H9 (cell line): ENCODE measurements around the gene NAGK. TPM values are rescaled to one million over a fixed set of nuclear protein-coding genes. Genes with fewer than 3 reads are reported as not detected.
A peak's percentile ranks its signal among the peaks of the same experiment; 100 is the strongest.

Source experiments
- DNase-seq: peaks from one replicate; pipeline ENCODE4 v3.0.0-alpha.2; 2017
- H2AFZ ChIP-seq: one replicate; pipeline ENCODE4 v1.6.1; 2013; ENCODE audit warnings: mild to moderate bottlenecking, low read length, control low read depth, moderate library complexity
- H2AK5ac ChIP-seq: 2 replicates; pipeline ENCODE4 v1.6.1; 2013; ENCODE audit warnings: low read length, control low read depth, mixed read lengths; ENCODE audit not compliant: insufficient read length
- H2BK120ac ChIP-seq: one replicate; pipeline ENCODE4 v1.6.1; 2013; ENCODE audit warnings: low read depth, mild to moderate bottlenecking, low read length, control low read depth, inconsistent platforms; ENCODE audit not compliant: poor library complexity, severe bottlenecking
- H2BK12ac ChIP-seq: 2 replicates; pipeline ENCODE4 v1.6.1; 2013; ENCODE audit warnings: low read length, control low read depth, mixed read lengths, low read depth; ENCODE audit not compliant: insufficient read length
- H2BK15ac ChIP-seq: 2 replicates; pipeline ENCODE4 v1.6.1; 2013; ENCODE audit warnings: low read depth, low read length, control low read depth
- H2BK20ac ChIP-seq: one replicate; pipeline ENCODE4 v1.6.1; 2013; ENCODE audit warnings: low read depth, mild to moderate bottlenecking, low read length, control low read depth, inconsistent platforms; ENCODE audit not compliant: poor library complexity, severe bottlenecking
- H2BK5ac ChIP-seq: 2 replicates; pipeline ENCODE4 v1.6.1; 2013; ENCODE audit warnings: low read length, control low read depth, mixed read lengths; ENCODE audit not compliant: insufficient read length
- H3K14ac ChIP-seq: 2 replicates; pipeline ENCODE4 v1.6.1; 2013; ENCODE audit warnings: low read length, control low read depth; ENCODE audit not compliant: insufficient read depth
- H3K18ac ChIP-seq: 2 replicates; pipeline ENCODE4 v1.6.1; 2013; ENCODE audit warnings: low read depth, mild to moderate bottlenecking, mixed read lengths, low read length, control low read depth; ENCODE audit not compliant: insufficient read length
- H3K23ac ChIP-seq: 2 replicates; pipeline ENCODE4 v1.6.1; 2013; ENCODE audit warnings: low read length, control low read depth, mixed read lengths, low read depth; ENCODE audit not compliant: insufficient read length
- H3K23me2 ChIP-seq: 2 replicates; pipeline ENCODE4 v1.6.1; 2013; ENCODE audit warnings: low read depth, mild to moderate bottlenecking, mixed read lengths, low read length, control low read depth; ENCODE audit not compliant: insufficient read length, poor library complexity, severe bottlenecking
- H3K27ac ChIP-seq: 2 replicates; pipeline ENCODE4 v1.5.1; 2013; ENCODE audit warnings: low read length, control low read depth, mixed read lengths, low read depth; ENCODE audit not compliant: insufficient read length
- H3K27me3 ChIP-seq: 2 replicates; pipeline ENCODE4 v1.6.1; 2013; ENCODE audit warnings: low read length, control low read depth, inconsistent platforms; ENCODE audit not compliant: insufficient read depth
- H3K4ac ChIP-seq: 2 replicates; pipeline ENCODE4 v1.6.1; 2013; ENCODE audit warnings: low read depth, mild to moderate bottlenecking, control low read depth, inconsistent platforms, low read length, moderate library complexity
- H3K4me1 ChIP-seq: 2 replicates; pipeline ENCODE4 v1.6.1; 2013; ENCODE audit warnings: low read length, control low read depth, inconsistent platforms; ENCODE audit not compliant: insufficient read depth
- H3K4me2 ChIP-seq: 2 replicates; pipeline ENCODE4 v1.6.1; 2013; ENCODE audit warnings: low read length, control low read depth, mixed read lengths; ENCODE audit not compliant: insufficient read length, insufficient read depth
- H3K56ac ChIP-seq: 2 replicates; pipeline ENCODE4 v1.6.1; 2013; ENCODE audit warnings: low read depth, mild to moderate bottlenecking, mixed read lengths, low read length, control low read depth; ENCODE audit not compliant: insufficient read length
- H3K79me1 ChIP-seq: 2 replicates; pipeline ENCODE4 v1.6.1; 2013; ENCODE audit warnings: low read depth, mild to moderate bottlenecking, moderate library complexity, low read length, control low read depth, inconsistent platforms; ENCODE audit not compliant: insufficient read depth, poor library complexity, severe bottlenecking
- H3K79me2 ChIP-seq: 2 replicates; pipeline ENCODE4 v1.6.1; 2013; ENCODE audit warnings: low read length, control low read depth, inconsistent platforms; ENCODE audit not compliant: insufficient read depth
- H3K9ac ChIP-seq: 2 replicates; pipeline ENCODE4 v1.6.1; 2013; ENCODE audit warnings: low read length, control low read depth, mixed read lengths; ENCODE audit not compliant: insufficient read length; ENCODE audit errors: extremely low read depth
- H3K9me3 ChIP-seq: one replicate; pipeline ENCODE4 v1.6.1; 2013; ENCODE audit warnings: low read depth, low read length, inconsistent platforms; ENCODE audit not compliant: control insufficient read depth
- H3T11ph ChIP-seq: one replicate; pipeline ENCODE4 v1.6.1; 2013; ENCODE audit warnings: mild to moderate bottlenecking, low read length, control low read depth, inconsistent platforms
- H4K20me1 ChIP-seq: one replicate; pipeline ENCODE4 v1.6.1; 2013; ENCODE audit not compliant: control insufficient read depth, insufficient read length, insufficient read depth
- H4K5ac ChIP-seq: 2 replicates; pipeline ENCODE4 v1.6.1; 2013; ENCODE audit warnings: low read depth, mild to moderate bottlenecking, mixed read lengths, low read length, control low read depth; ENCODE audit not compliant: insufficient read length
- H4K8ac ChIP-seq: replicated peaks from 2 replicates; pipeline ENCODE4 v1.6.1; 2013; ENCODE audit warnings: low read length, control low read depth, mixed read lengths, low read depth; ENCODE audit not compliant: insufficient read length
- H4K91ac ChIP-seq: 2 replicates; pipeline ENCODE4 v1.6.1; 2013; ENCODE audit warnings: low read depth, mild to moderate bottlenecking, moderate library complexity, mixed read lengths, low read length, control low read depth; ENCODE audit not compliant: insufficient read length
- H3K27ac Mint-ChIP-seq, 3 experiments: 2 replicates in 2 of 3; 3 replicates in 1 of 3; pipeline ENCODE4 v1.8.0; 2020 to 2021; ENCODE audit warnings: mixed read lengths in 3 of 3, mild to moderate bottlenecking in 1 of 3, moderate library complexity in 1 of 3
- H3K27me3 Mint-ChIP-seq: 2 replicates; pipeline ENCODE4 v1.8.0; 2021; ENCODE audit warnings: low read depth, mild to moderate bottlenecking, moderate library complexity, mixed read lengths
- H3K36me3 Mint-ChIP-seq, 3 experiments: 2 replicates in 2 of 3; 3 replicates in 1 of 3; pipeline ENCODE4 v1.8.0; 2020 to 2021; ENCODE audit warnings: low read depth in 3 of 3, mixed read lengths in 3 of 3; ENCODE audit not compliant: insufficient read depth in 1 of 3
- H3K4me1 Mint-ChIP-seq, 2 experiments: 2 replicates each; pipeline ENCODE4 v1.8.0; 2020; ENCODE audit warnings: mixed read lengths in 2 of 2
- H3K4me3 Mint-ChIP-seq, 2 experiments: 2 replicates in 1 of 2; 3 replicates in 1 of 2; pipeline ENCODE4 v1.8.0; 2020 to 2021; ENCODE audit warnings: mild to moderate bottlenecking in 2 of 2, mixed read lengths in 2 of 2, moderate library complexity in 1 of 2
- H3K9me3 Mint-ChIP-seq, 2 experiments: 2 replicates in 1 of 2; 3 replicates in 1 of 2; pipeline ENCODE4 v1.8.0; 2020; ENCODE audit warnings: mild to moderate bottlenecking in 2 of 2, mixed read lengths in 2 of 2, moderate library complexity in 1 of 2
- CTCF ChIP-seq: fragments of 200-600 bp; sonication (generic); conservative IDR thresholded peaks from 3 replicates; pipeline ENCODE4 v1.8.0; 2021; ENCODE audit warnings: antibody characterized with exemption, mild to moderate bottlenecking
- WGBS: extraction: QIAGEN DNeasy Blood & Tissue Kit; methylation state at CpG from one replicate; pipeline ENCODE4 v1.1.7; 2013; ENCODE audit warnings: missing lambda C conversion rate, low lambda C conversion rate, mixed read lengths; ENCODE audit not compliant: insufficient read length; ENCODE audit errors: extremely low coverage; 5-methylcytosine and 5-hydroxymethylcytosine counted together
- total RNA-seq: library from RNA; stranded (reverse); gene quantifications from 2 replicates; pipeline ENCODE4 v1.2.1, GENCODE V29; 2021

Gene NAGK
- total RNA-seq, 1 experiment from 2014 or later: 74.4 TPM

DNA sequence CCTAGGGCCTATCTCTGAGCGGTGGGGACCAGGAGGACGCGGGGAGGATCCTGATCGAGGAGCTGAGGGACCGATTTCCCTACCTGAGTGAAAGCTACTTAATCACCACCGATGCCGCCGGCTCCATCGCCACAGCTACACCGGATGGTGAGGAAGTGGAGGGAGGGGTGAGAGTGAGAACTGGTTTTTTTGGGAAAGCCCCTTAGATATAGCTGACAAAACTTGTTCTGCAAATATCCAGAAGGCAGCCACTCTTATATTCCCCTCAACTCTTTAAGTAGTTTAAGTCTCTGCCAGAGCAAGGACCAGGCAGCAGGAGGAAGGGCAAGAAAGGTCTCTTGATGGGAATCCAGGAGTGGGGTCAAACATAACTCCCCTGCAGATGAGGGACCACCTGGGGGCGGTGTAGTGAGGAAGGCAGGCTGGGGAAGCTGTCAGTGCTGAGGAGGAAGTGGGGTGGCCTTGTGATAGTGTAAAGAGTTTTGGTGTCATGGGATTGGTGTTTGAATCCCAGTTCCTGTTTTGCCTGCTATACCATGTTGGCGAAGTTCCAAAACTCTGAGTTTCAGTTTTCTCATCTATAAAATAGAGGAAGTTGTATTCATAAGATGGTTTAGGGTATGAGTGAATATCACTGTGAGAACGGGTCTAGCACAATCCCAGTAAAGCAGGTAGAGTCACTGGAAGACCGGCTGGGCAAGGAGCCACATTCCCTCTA, 3.4 kb downstream of the NAGK start:
- no peaks in the 10 kb centered on the region for H3K79me1 ChIP-seq
- H3T11ph ChIP-seq: no peak overlapping the region
- TF ChIP-seq CTCF: 0 out of 3 replicates have a peak, but pooled peaks have one; percentile 16
- Mint-ChIP-seq H3K27me3 (no peaks in the 10 kb centered on the region), H3K27ac (peak overlapping the region; percentile 43 to 82 (median 82); a peak in 2 of 7 replicates), H3K4me3 (no peak overlapping the region; a peak in 1 of 5 replicates), H3K9me3 (no peaks in the 10 kb centered on the region), H3K36me3 (peaks cover 11 to 53% (median 28%) of the 10 kb centered on the region in 3 experiments; a peak in 6 of 7 replicates), H3K4me1 (peaks cover 18 to 26% of the 10 kb centered on the region in 2 experiments)
- peaks cover 18% of the 10 kb centered on the region for H3K23me2 ChIP-seq
- no peak for DNase-seq
- H2BK12ac ChIP-seq: no peak overlapping the region
- no peaks in the 10 kb centered on the region for H3K27me3 ChIP-seq
- H3K27ac ChIP-seq: no peak overlapping the region
- H4K8ac ChIP-seq: no peak overlapping the region
- peaks cover 5% of the 10 kb centered on the region; the same call in 1 of the 2 replicates for H3K4me1 ChIP-seq
- H2AFZ ChIP-seq: no peak overlapping the region
- H3K4ac ChIP-seq: no peak overlapping the region
- no peak overlapping the region for H4K5ac ChIP-seq
- H2AK5ac ChIP-seq: no peak overlapping the region
- H3K14ac ChIP-seq: no peak overlapping the region
- H3K79me2 ChIP-seq: 0 out of 2 replicates have a peak, but pooled peaks cover 2% of the 10 kb centered on the region
- H3K18ac ChIP-seq: no peak overlapping the region
- no peak overlapping the region for H3K4me2 ChIP-seq
- H2BK20ac ChIP-seq: no peak overlapping the region
- no peak overlapping the region for H2BK120ac ChIP-seq
- no peak overlapping the region for H4K91ac ChIP-seq
- H3K9me3 ChIP-seq: no peaks in the 10 kb centered on the region
- H3K23ac ChIP-seq: no peak overlapping the region
- no peak overlapping the region for H3K9ac ChIP-seq
- H2BK5ac ChIP-seq: no peak overlapping the region
- H4K20me1 ChIP-seq: no peaks in the 10 kb centered on the region
- H3K56ac ChIP-seq: no peak overlapping the region
- WGBS: no CpG with 5 or more reads among the region's 14 CpGs
- H2BK15ac ChIP-seq: no peak overlapping the region
